H9 (cell line): ENCODE measurements around the gene NCKAP5L. TPM values are rescaled to one million over a fixed set of nuclear protein-coding genes. Genes with fewer than 3 reads are reported as not detected.

Experiments
- DNase-seq: peaks from one replicate; pipeline ENCODE4 v3.0.0-alpha.2; 2017
- H2AFZ ChIP-seq: one replicate; pipeline ENCODE4 v1.6.1; 2013; ENCODE audit warnings: mild to moderate bottlenecking, low read length, control low read depth, moderate library complexity
- H2AK5ac ChIP-seq: 2 replicates; pipeline ENCODE4 v1.6.1; 2013; ENCODE audit warnings: low read length, control low read depth, mixed read lengths; ENCODE audit not compliant: insufficient read length
- H2BK120ac ChIP-seq: one replicate; pipeline ENCODE4 v1.6.1; 2013; ENCODE audit warnings: low read depth, mild to moderate bottlenecking, low read length, control low read depth, inconsistent platforms; ENCODE audit not compliant: poor library complexity, severe bottlenecking
- H2BK12ac ChIP-seq: 2 replicates; pipeline ENCODE4 v1.6.1; 2013; ENCODE audit warnings: low read length, control low read depth, mixed read lengths, low read depth; ENCODE audit not compliant: insufficient read length
- H2BK15ac ChIP-seq: 2 replicates; pipeline ENCODE4 v1.6.1; 2013; ENCODE audit warnings: low read depth, low read length, control low read depth
- H2BK20ac ChIP-seq: one replicate; pipeline ENCODE4 v1.6.1; 2013; ENCODE audit warnings: low read depth, mild to moderate bottlenecking, low read length, control low read depth, inconsistent platforms; ENCODE audit not compliant: poor library complexity, severe bottlenecking
- H2BK5ac ChIP-seq: 2 replicates; pipeline ENCODE4 v1.6.1; 2013; ENCODE audit warnings: low read length, control low read depth, mixed read lengths; ENCODE audit not compliant: insufficient read length
- H3K14ac ChIP-seq: 2 replicates; pipeline ENCODE4 v1.6.1; 2013; ENCODE audit warnings: low read length, control low read depth; ENCODE audit not compliant: insufficient read depth
- H3K18ac ChIP-seq: 2 replicates; pipeline ENCODE4 v1.6.1; 2013; ENCODE audit warnings: low read depth, mild to moderate bottlenecking, mixed read lengths, low read length, control low read depth; ENCODE audit not compliant: insufficient read length
- H3K23ac ChIP-seq: 2 replicates; pipeline ENCODE4 v1.6.1; 2013; ENCODE audit warnings: low read length, control low read depth, mixed read lengths, low read depth; ENCODE audit not compliant: insufficient read length
- H3K23me2 ChIP-seq: 2 replicates; pipeline ENCODE4 v1.6.1; 2013; ENCODE audit warnings: low read depth, mild to moderate bottlenecking, mixed read lengths, low read length, control low read depth; ENCODE audit not compliant: insufficient read length, poor library complexity, severe bottlenecking
- H3K27ac ChIP-seq: 2 replicates; pipeline ENCODE4 v1.5.1; 2013; ENCODE audit warnings: low read length, control low read depth, mixed read lengths, low read depth; ENCODE audit not compliant: insufficient read length
- H3K27me3 ChIP-seq: 2 replicates; pipeline ENCODE4 v1.6.1; 2013; ENCODE audit warnings: low read length, control low read depth, inconsistent platforms; ENCODE audit not compliant: insufficient read depth
- H3K4ac ChIP-seq: 2 replicates; pipeline ENCODE4 v1.6.1; 2013; ENCODE audit warnings: low read depth, mild to moderate bottlenecking, control low read depth, inconsistent platforms, low read length, moderate library complexity
- H3K4me1 ChIP-seq: 2 replicates; pipeline ENCODE4 v1.6.1; 2013; ENCODE audit warnings: low read length, control low read depth, inconsistent platforms; ENCODE audit not compliant: insufficient read depth
- H3K4me2 ChIP-seq: 2 replicates; pipeline ENCODE4 v1.6.1; 2013; ENCODE audit warnings: low read length, control low read depth, mixed read lengths; ENCODE audit not compliant: insufficient read length, insufficient read depth
- H3K56ac ChIP-seq: 2 replicates; pipeline ENCODE4 v1.6.1; 2013; ENCODE audit warnings: low read depth, mild to moderate bottlenecking, mixed read lengths, low read length, control low read depth; ENCODE audit not compliant: insufficient read length
- H3K79me1 ChIP-seq: 2 replicates; pipeline ENCODE4 v1.6.1; 2013; ENCODE audit warnings: low read depth, mild to moderate bottlenecking, moderate library complexity, low read length, control low read depth, inconsistent platforms; ENCODE audit not compliant: insufficient read depth, poor library complexity, severe bottlenecking
- H3K79me2 ChIP-seq: 2 replicates; pipeline ENCODE4 v1.6.1; 2013; ENCODE audit warnings: low read length, control low read depth, inconsistent platforms; ENCODE audit not compliant: insufficient read depth
- H3K9ac ChIP-seq: 2 replicates; pipeline ENCODE4 v1.6.1; 2013; ENCODE audit warnings: low read length, control low read depth, mixed read lengths; ENCODE audit not compliant: insufficient read length; ENCODE audit errors: extremely low read depth
- H3K9me3 ChIP-seq: one replicate; pipeline ENCODE4 v1.6.1; 2013; ENCODE audit warnings: low read depth, low read length, inconsistent platforms; ENCODE audit not compliant: control insufficient read depth
- H3T11ph ChIP-seq: one replicate; pipeline ENCODE4 v1.6.1; 2013; ENCODE audit warnings: mild to moderate bottlenecking, low read length, control low read depth, inconsistent platforms
- H4K20me1 ChIP-seq: one replicate; pipeline ENCODE4 v1.6.1; 2013; ENCODE audit not compliant: control insufficient read depth, insufficient read length, insufficient read depth
- H4K5ac ChIP-seq: 2 replicates; pipeline ENCODE4 v1.6.1; 2013; ENCODE audit warnings: low read depth, mild to moderate bottlenecking, mixed read lengths, low read length, control low read depth; ENCODE audit not compliant: insufficient read length
- H4K8ac ChIP-seq: replicated peaks from 2 replicates; pipeline ENCODE4 v1.6.1; 2013; ENCODE audit warnings: low read length, control low read depth, mixed read lengths, low read depth; ENCODE audit not compliant: insufficient read length
- H4K91ac ChIP-seq: 2 replicates; pipeline ENCODE4 v1.6.1; 2013; ENCODE audit warnings: low read depth, mild to moderate bottlenecking, moderate library complexity, mixed read lengths, low read length, control low read depth; ENCODE audit not compliant: insufficient read length
- H3K27ac Mint-ChIP-seq, 3 experiments: 2 replicates in 2 of 3; 3 replicates in 1 of 3; pipeline ENCODE4 v1.8.0; 2020 to 2021; ENCODE audit warnings: mixed read lengths in 3 of 3, mild to moderate bottlenecking in 1 of 3, moderate library complexity in 1 of 3
- H3K27me3 Mint-ChIP-seq: 2 replicates; pipeline ENCODE4 v1.8.0; 2021; ENCODE audit warnings: low read depth, mild to moderate bottlenecking, moderate library complexity, mixed read lengths
- H3K36me3 Mint-ChIP-seq, 3 experiments: 2 replicates in 2 of 3; 3 replicates in 1 of 3; pipeline ENCODE4 v1.8.0; 2020 to 2021; ENCODE audit warnings: low read depth in 3 of 3, mixed read lengths in 3 of 3; ENCODE audit not compliant: insufficient read depth in 1 of 3
- H3K4me1 Mint-ChIP-seq, 2 experiments: 2 replicates each; pipeline ENCODE4 v1.8.0; 2020; ENCODE audit warnings: mixed read lengths in 2 of 2
- H3K4me3 Mint-ChIP-seq, 2 experiments: 2 replicates in 1 of 2; 3 replicates in 1 of 2; pipeline ENCODE4 v1.8.0; 2020 to 2021; ENCODE audit warnings: mild to moderate bottlenecking in 2 of 2, mixed read lengths in 2 of 2, moderate library complexity in 1 of 2
- H3K9me3 Mint-ChIP-seq, 2 experiments: 2 replicates in 1 of 2; 3 replicates in 1 of 2; pipeline ENCODE4 v1.8.0; 2020; ENCODE audit warnings: mild to moderate bottlenecking in 2 of 2, mixed read lengths in 2 of 2, moderate library complexity in 1 of 2
- CTCF ChIP-seq: fragments of 200-600 bp; sonication (generic); conservative IDR thresholded peaks from 3 replicates; pipeline ENCODE4 v1.8.0; 2021; ENCODE audit warnings: antibody characterized with exemption, mild to moderate bottlenecking
- WGBS: extraction: QIAGEN DNeasy Blood & Tissue Kit; methylation state at CpG from one replicate; pipeline ENCODE4 v1.1.7; 2013; ENCODE audit warnings: missing lambda C conversion rate, low lambda C conversion rate, mixed read lengths; ENCODE audit not compliant: insufficient read length; ENCODE audit errors: extremely low coverage; 5-methylcytosine and 5-hydroxymethylcytosine counted together
- total RNA-seq: library from RNA; stranded (reverse); gene quantifications from 2 replicates; pipeline ENCODE4 v1.2.1, GENCODE V29; 2021

The NCKAP5L gene
- total RNA-seq, 1 experiment from 2014 or later: 27.7 TPM

DNA sequence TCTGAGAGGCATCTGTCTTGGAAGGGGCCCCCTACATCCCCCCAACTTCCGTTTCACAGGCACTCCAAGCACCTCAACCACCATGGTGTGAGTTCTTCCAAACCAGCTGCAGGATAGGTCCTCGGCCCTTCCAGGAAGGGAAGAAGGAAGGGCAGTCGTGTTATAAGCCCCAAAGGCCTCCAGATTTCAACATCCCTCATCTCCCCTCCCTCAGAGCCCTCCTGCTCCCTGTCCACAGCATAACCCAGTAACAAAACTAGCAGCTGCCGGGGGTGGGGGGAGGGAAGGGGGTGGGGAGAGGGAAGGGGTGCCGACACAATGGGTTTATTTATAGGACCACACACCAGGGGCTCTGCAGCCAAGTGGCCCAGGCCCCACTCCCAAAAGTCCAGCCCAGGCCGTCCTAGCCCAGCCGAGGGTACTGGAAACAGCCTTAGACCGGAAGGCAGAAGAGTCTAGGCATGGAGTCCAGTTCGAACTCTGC is 18.3 kb downstream of the NCKAP5L start:
- Histone ChIP-seq H3K23ac (no peak overlapping the region), H2BK5ac (no peak overlapping the region), H4K91ac (no peak overlapping the region), H3K9me3 (no peaks in the 10 kb centered on the region), H2BK120ac (no peak overlapping the region), H2AFZ (no peak overlapping the region), H3K4me2 (no peak overlapping the region), H3T11ph (no peak overlapping the region), H3K56ac (no peak overlapping the region), H3K14ac (0 out of 2 replicates have a peak overlapping the region, but pooled peaks have one; percentile 45), H3K23me2 (no peaks in the 10 kb centered on the region), H3K79me1 (no peaks in the 10 kb centered on the region), H4K5ac (no peak overlapping the region), H3K4me1 (peaks cover 14% of the 10 kb centered on the region; the same call in 1 of the 2 replicates), H3K18ac (no peak overlapping the region), H3K9ac (no peak overlapping the region), H3K79me2 (no peaks in the 10 kb centered on the region), H2AK5ac (no peak overlapping the region), H3K27me3 (no peaks in the 10 kb centered on the region), H2BK20ac (no peak overlapping the region), H3K4ac (no peak overlapping the region), H3K27ac (no peak overlapping the region), H2BK15ac (no peak overlapping the region), H4K8ac (no peak overlapping the region), H2BK12ac (no peak overlapping the region), H4K20me1 (no peaks in the 10 kb centered on the region)
- WGBS: no CpG with 5 or more reads among the region's 9 CpGs
- Mint-ChIP-seq H3K27me3 (no peaks in the 10 kb centered on the region), H3K4me3 (peak overlapping the region in 1 of 2 experiments; percentile 67; a peak in 2 of 5 replicates), H3K27ac (peak overlapping the region; percentile 93 to 97 (median 96)), H3K36me3 (peaks cover 0 to 18% (median 10%) of the 10 kb centered on the region in 3 experiments; a peak in 5 of 7 replicates), H3K9me3 (no peaks in the 10 kb centered on the region; a peak in 1 of 5 replicates), H3K4me1 (peaks cover 26 to 52% of the 10 kb centered on the region in 2 experiments)
- no peak for TF ChIP-seq CTCF
- no peak for DNase-seq
